Measurements from ENCODE around the gene HAT1.

HAT1 gene

GRCh38 chr2:171921970-171922229 lies 361 bp upstream of the HAT1 start:
- ATAC-seq, result no peak; the same call in 2 of the 3 replicates
- TF ChIP-seq TCF4 (CRISPR knock-in tag; IDR thresholded peaks at IDR 0.05; ENCODE audit: borderline replicate concordance) (no peak), BACH2 (CRISPR knock-in tag; IDR thresholded peaks at IDR 0.05; ENCODE audit: borderline replicate concordance) (no peak), ZNF565 (CRISPR knock-in tag; conservative IDR thresholded peaks at IDR 0.05; ENCODE audit: low read depth) (no peak), ZC3H10 (CRISPR knock-in tag; IDR thresholded peaks at IDR 0.05) (no peak)

- TF ChIP-seq GLIS3 (CRISPR knock-in tag; IDR thresholded peaks at IDR 0.05) (no peak), ISL1 (CRISPR knock-in tag; IDR thresholded peaks at IDR 0.05) (no peak), ESRRG (CRISPR knock-in tag; IDR thresholded peaks at IDR 0.05) (no peak), BACH2 (CRISPR knock-in tag; IDR thresholded peaks at IDR 0.05; ENCODE audit: borderline replicate concordance) (no peak), TCF4 (CRISPR knock-in tag; IDR thresholded peaks at IDR 0.05; ENCODE audit: borderline replicate concordance) (no peak), POU6F1 (CRISPR knock-in tag; IDR thresholded peaks at IDR 0.05; ENCODE audit: borderline replicate concordance, low read depth) (no peak), TSHZ2 (CRISPR knock-in tag; IDR thresholded peaks at IDR 0.05) (no peak), CSDC2 (CRISPR knock-in tag; IDR thresholded peaks at IDR 0.05) (no peak)
These were observed 945 bp downstream of the HAT1 start for GRCh38 chr2:171923206-171923605.

GRCh38 chr2:171924170-171924942 lies 2.1 kb downstream of the HAT1 start:
- TF ChIP-seq ESRRG (CRISPR knock-in tag; IDR thresholded peaks at IDR 0.05) (no peak), ZC3H10 (CRISPR knock-in tag; IDR thresholded peaks at IDR 0.05) (no peak), CREB5 (CRISPR knock-in tag; IDR thresholded peaks at IDR 0.05; ENCODE audit: low read depth) (no peak), ZNF8 (CRISPR knock-in tag; IDR thresholded peaks at IDR 0.05) (no peak), CSDC2 (CRISPR knock-in tag; IDR thresholded peaks at IDR 0.05) (no peak), POU6F1 (CRISPR knock-in tag; IDR thresholded peaks at IDR 0.05; ENCODE audit: borderline replicate concordance, low read depth) (no peak), TCF4 (CRISPR knock-in tag; IDR thresholded peaks at IDR 0.05; ENCODE audit: borderline replicate concordance) (no peak), GLIS3 (CRISPR knock-in tag; IDR thresholded peaks at IDR 0.05) (no peak), PATZ1 (CRISPR knock-in tag; IDR thresholded peaks at IDR 0.05; ENCODE audit: borderline replicate concordance) (no peak), TOX (CRISPR knock-in tag; IDR thresholded peaks at IDR 0.05; ENCODE audit: borderline replicate concordance) (no peak), ZFP3 (CRISPR knock-in tag; IDR thresholded peaks at IDR 0.05) (no peak), CSRNP3 (CRISPR knock-in tag; IDR thresholded peaks at IDR 0.05) (no peak), BACH2 (CRISPR knock-in tag; IDR thresholded peaks at IDR 0.05; ENCODE audit: borderline replicate concordance) (no peak), ISL1 (CRISPR knock-in tag; IDR thresholded peaks at IDR 0.05) (no peak), ZNF565 (CRISPR knock-in tag; conservative IDR thresholded peaks at IDR 0.05; ENCODE audit: low read depth) (no peak), ARNTL (CRISPR knock-in tag; IDR thresholded peaks at IDR 0.05; ENCODE audit: borderline replicate concordance, low read depth) (no peak), RARB (CRISPR knock-in tag; IDR thresholded peaks at IDR 0.05) (no peak), TSHZ2 (CRISPR knock-in tag; IDR thresholded peaks at IDR 0.05) (no peak)
- no peak for ATAC-seq

More at GRCh38 chr2:171923206-171923605, 945 bp downstream of the HAT1 start:
- ATAC-seq, result peak; percentile 73
